Measurements from ENCODE around the gene PRMT2.
"Not testable (repeated sequence)": the region's sequence is repeated elsewhere in the genome, so short reads cannot be mapped to it uniquely, and the experiment has no call there.

The PRMT2 gene

GRCh38 chr21:46645840-46646239 lies 10.4 kb downstream of the PRMT2 start:
- no peak for DNase-seq

- DNase-seq, result no peak
These were observed 11.2 kb downstream of the PRMT2 start for GRCh38 chr21:46646541-46647154.

GRCh38 chr21:46648539-46648938 lies 13.1 kb downstream of the PRMT2 start:
- DNase-seq, result no peak

- DNase-seq, result no peak
These were observed 13.9 kb downstream of the PRMT2 start for GRCh38 chr21:46649356-46649755.

- no peak for DNase-seq
These were observed 15.1 kb downstream of the PRMT2 start for GRCh38 chr21:46650476-46651098.

GRCh38 chr21:46651121-46651520 lies 15.6 kb downstream of the PRMT2 start:
- DNase-seq, result no peak

- no peak for DNase-seq
These were observed 19.8 kb downstream of the PRMT2 start for GRCh38 chr21:46655230-46655629.

GRCh38 chr21:46656820-46657219 lies 21.3 kb downstream of the PRMT2 start:
- no peak for DNase-seq

GRCh38 chr21:46660505-46660904 lies 25.0 kb downstream of the PRMT2 start:
- no peak for DNase-seq

- no peak for DNase-seq
These were observed 25.7 kb downstream of the PRMT2 start for GRCh38 chr21:46661211-46661625.

- no peak for DNase-seq
These were observed 26.3 kb downstream of the PRMT2 start for GRCh38 chr21:46661642-46662366.

- DNase-seq, result no peak
These were observed 26.8 kb downstream of the PRMT2 start for GRCh38 chr21:46662367-46662654.

- DNase-seq, result no peak
These were observed 27.5 kb downstream of the PRMT2 start for GRCh38 chr21:46662765-46663500.

- DNase-seq, result no peak
These were observed 28.3 kb downstream of the PRMT2 start for GRCh38 chr21:46663754-46664153.

GRCh38 chr21:46664316-46664995 lies 29.0 kb downstream of the PRMT2 start:
- no peak for DNase-seq

- DNase-seq, result no peak
These were observed 30.1 kb downstream of the PRMT2 start for GRCh38 chr21:46665566-46665965.

GRCh38 chr21:46666941-46667740 lies 31.7 kb downstream of the PRMT2 start:
- no peak for DNase-seq

- no peak for DNase-seq
These were observed 32.4 kb downstream of the PRMT2 start for GRCh38 chr21:46667741-46668380.

- DNase-seq, result no peak
These were observed 32.9 kb downstream of the PRMT2 start for GRCh38 chr21:46668381-46668780.

GRCh38 chr21:46668904-46669303 lies 33.4 kb downstream of the PRMT2 start:
- DNase-seq, result not testable (repeated sequence)

- no peak for DNase-seq
These were observed 39.0 kb downstream of the PRMT2 start for GRCh38 chr21:46674430-46675007.

All from stimulated activated CD4-positive, alpha-beta T cell treated with anti-CD3 and anti-CD28 coated beads, Interleukin-4, amount 100 ng/mL, for 1 hour (primary cell).